ENCODE measurements around the gene OBSCN.

OBSCN gene

DNA sequence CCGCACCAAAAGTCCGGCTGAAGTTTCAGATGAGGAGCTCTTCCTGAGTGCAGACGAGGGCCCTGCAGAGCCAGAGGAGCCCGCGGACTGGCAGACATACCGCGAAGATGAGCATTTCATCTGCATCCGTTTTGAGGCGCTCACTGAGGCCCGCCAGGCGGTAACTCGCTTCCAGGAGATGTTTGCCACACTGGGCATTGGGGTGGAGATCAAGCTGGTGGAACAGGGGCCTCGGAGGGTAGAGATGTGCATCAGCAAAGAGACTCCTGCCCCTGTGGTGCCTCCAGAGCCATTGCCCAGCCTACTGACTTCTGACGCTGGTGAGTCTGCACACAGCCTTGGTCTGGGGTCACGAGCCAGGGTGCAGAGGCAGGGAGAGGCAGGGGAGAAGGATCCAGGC is 114.1 kb downstream of the OBSCN start:
- DNase-seq (ENCODE audit: low read depth), result no peak
- H3K4me3 ChIP-seq (ENCODE audit: low read depth, low read length), result no peak overlapping the region

DNA sequence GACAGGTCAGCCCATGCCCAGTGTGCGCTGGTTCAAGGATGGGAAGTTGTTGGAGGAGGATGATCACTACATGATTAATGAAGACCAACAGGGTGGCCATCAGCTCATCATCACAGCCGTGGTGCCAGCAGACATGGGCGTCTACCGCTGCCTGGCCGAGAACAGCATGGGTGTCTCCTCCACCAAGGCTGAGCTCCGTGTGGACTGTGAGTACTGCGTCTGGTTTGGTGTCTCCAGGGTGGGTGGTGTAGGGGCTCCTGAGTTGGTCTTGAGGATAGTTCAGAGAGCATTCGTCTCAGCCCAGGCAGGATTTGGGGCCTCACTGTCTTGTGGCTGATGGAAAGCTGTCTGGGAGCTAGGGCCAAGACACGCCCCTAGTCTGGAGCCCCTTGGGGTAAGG is 115.6 kb downstream of the OBSCN start:
- H3K4me3 ChIP-seq (ENCODE audit: low read depth, low read length), result no peak overlapping the region
- no peak for DNase-seq (ENCODE audit: low read depth)

DNA sequence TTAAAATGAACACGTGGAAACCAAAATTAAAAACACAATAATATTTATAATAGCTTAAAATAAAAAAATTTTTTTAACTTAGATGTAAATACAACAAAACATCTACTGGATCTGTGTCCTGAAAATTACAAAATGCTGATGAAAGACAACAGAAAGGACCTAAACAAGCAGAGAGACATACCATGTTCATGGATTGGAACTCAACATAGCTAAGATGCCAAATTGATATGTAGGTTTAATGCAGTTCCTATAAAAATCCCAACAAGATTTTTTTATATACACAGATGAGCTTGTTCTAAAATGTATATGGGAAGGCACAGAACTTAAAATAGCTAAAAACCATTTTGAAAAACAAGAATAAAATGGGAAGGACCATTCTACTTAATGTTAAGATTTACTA is 117.4 kb downstream of the OBSCN start:
- no peak overlapping the region for H3K4me3 ChIP-seq (ENCODE audit: low read depth, low read length)
- DNase-seq (ENCODE audit: low read depth), result no peak

DNA sequence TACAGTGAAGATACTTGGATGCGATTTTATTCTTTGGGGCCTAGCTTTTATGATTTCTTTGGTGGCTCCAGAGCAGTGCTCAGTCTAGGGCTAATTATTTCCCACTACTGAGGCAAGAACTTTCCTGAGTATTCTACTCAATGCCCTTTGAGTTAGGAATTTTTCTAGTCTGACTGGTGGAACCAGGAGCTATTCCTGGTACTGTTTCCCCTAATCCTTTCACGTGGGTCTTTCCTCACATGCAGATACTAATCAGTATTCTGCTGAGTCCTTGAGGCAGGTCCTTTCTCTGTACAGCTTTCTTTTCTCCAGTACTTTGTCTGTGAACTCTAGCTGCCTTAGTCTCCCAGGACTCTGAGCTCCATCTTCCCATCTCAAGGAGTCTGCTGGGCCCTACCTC is 122.0 kb downstream of the OBSCN start:
- no peak overlapping the region for H3K4me3 ChIP-seq (ENCODE audit: low read depth, low read length)
- DNase-seq (ENCODE audit: low read depth), result no peak

DNA sequence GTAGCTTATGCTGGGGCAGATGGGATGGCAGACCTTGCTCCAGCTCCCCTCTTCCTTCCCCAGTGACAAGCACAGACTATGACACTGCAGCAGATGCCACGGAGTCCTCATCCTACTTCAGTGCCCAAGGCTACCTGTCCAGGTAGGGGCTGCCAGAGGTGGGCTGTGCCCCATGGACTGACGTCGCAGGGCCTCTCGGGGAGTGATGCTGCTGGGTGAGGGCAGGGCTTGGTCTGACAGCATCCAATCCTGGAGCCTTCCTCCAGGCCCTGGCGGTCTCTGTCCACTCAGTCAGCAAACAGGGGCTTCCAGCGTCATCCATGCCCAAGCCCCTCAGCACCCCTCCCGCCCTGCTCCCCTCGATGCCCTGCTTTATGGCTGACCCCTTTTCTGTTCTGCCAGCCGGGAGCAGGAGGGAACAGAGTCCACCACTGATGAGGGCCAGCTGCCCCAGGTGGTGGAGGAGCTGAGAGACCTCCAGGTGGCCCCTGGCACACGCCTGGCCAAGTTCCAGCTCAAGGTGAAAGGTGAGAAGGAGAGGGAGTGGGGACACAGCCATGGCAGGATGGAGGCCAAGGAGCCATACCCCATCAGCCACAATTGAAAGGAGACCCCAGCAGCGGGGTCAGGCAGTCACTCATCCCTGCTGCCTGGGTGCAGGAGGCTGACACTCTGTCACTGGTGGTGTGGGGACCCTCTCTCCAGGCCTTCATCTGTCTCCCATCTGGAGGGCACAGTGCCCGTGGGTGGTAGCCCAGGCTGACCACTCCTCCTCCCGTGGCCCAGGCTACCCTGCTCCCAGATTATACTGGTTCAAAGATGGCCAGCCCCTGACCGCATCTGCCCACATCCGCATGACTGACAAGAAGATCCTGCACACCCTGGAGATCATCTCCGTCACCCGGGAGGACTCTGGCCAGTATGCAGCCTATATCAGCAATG is 125.2 kb downstream of the OBSCN start:
- H3K4me3 ChIP-seq (ENCODE audit: low read depth, low read length), result no peak overlapping the region
- DNase-seq (ENCODE audit: low read depth), result no peak

DNA sequence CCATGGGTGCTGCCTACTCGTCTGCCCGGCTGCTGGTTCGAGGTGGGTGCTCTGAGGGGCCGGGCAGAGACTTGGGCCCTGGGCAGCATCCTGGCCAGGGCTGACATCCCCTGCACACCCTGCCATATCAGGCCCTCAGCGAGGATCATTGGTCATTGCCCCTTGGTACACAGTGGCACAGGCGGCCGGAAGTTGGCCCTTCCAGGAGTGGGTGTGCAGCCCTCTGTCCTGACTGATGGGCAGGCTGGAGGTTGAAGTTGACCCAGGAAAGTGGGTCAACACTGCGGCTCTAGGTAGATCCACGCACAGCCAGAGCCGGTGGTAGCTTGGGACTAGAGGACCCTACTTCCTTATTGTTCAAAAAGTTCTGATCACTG is 125.9 kb downstream of the OBSCN start:
- no peak for DNase-seq (ENCODE audit: low read depth)
- H3K4me3 ChIP-seq (ENCODE audit: low read depth, low read length), result no peak overlapping the region

DNA sequence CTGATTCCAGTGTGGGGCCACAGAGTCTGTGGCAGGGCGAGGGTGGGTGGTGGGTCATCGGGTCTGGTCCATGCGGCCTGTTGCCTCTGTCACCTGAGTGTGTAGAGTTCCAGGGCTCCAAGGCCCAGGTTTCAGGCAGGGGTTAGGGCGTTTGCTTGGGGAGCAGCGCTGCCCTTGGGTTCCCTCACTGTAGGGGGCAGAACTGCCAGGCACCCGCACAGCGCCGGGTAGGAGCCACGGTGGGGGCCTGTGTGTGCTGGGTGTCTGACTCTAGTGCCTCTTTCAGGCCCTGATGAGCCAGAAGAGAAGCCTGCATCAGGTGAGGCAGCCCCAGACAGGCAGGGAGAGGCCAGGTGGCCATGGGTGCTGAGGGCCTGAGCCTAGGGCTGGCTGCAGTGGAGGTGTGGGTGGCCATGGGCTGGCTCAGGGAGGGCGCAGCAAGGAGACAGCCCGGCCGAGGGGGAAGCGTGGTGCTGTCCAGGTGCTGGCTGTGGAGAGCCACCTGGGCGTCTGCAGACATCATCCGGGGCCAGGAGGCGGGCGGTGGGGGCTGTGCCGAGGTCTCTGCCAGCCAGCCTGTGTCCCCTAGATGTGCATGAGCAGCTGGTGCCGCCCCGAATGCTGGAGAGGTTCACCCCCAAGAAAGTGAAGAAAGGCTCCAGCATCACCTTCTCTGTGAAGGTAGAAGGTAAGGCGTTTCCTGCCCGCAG is 126.5 kb downstream of the OBSCN start:
- no peak overlapping the region for H3K4me3 ChIP-seq (ENCODE audit: low read depth, low read length)
- no peak for DNase-seq (ENCODE audit: low read depth)

DNA sequence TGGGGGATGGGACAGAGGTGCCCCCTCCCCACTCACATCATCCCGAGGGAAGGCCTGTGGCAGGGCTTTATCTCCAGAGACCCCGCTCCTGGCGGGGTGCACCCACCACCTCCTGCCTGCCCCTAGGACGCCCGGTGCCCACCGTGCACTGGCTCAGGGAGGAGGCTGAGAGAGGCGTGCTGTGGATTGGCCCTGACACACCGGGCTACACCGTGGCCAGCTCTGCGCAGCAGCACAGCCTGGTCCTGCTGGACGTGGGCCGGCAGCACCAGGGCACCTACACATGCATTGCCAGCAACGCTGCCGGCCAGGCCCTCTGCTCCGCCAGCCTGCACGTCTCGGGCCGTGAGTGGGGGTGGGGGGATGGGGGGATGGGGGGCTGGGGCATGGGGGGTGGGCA is 127.1 kb downstream of the OBSCN start:
- H3K4me3 ChIP-seq (ENCODE audit: low read depth, low read length), result no peak overlapping the region
- DNase-seq (ENCODE audit: low read depth), result no peak

DNA sequence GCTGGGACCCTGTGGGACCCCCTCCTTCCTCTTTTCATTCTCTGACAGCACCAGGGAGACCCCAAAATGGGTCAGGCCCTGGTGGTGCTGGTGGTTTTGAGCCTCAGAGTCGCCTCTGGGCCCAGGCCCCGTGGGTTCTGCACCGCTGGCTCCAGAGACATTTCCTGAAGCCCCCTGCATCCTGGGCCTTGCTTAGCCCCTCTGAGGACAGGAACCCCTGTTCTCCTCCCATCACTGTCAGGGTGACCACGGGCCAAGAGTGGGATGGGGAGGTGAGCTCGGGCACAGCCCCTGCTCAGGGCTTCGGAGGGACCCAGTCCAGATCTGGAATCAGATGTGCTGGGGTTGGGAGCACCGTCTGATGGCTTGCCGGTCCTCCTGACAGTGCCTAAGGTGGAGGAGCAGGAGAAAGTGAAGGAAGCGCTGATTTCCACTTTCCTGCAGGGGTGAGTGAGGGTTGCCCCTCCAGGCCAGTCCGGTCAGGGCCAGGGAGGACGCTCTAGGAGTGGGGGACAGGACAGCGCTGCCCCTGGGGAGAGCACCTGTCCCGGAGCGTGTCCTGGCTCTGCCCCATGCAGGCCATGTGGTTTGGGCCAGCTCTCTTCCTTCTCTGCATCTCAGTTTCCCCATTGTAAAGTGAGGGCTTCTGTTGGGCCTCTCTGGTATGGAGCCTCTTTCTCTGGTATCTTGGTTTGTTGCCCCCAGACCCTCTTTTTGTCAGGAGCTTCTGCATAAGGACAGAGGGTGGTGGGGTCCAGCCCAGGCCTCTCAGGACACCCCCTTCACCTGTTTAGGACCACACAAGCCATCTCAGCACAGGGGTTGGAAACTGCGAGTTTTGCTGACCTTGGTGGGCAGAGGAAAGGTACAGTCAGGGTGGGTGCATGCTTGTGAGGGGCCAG is 127.8 kb downstream of the OBSCN start:
- H3K4me3 ChIP-seq (ENCODE audit: low read depth, low read length), result no peak overlapping the region
- no peak for DNase-seq (ENCODE audit: low read depth)

DNA sequence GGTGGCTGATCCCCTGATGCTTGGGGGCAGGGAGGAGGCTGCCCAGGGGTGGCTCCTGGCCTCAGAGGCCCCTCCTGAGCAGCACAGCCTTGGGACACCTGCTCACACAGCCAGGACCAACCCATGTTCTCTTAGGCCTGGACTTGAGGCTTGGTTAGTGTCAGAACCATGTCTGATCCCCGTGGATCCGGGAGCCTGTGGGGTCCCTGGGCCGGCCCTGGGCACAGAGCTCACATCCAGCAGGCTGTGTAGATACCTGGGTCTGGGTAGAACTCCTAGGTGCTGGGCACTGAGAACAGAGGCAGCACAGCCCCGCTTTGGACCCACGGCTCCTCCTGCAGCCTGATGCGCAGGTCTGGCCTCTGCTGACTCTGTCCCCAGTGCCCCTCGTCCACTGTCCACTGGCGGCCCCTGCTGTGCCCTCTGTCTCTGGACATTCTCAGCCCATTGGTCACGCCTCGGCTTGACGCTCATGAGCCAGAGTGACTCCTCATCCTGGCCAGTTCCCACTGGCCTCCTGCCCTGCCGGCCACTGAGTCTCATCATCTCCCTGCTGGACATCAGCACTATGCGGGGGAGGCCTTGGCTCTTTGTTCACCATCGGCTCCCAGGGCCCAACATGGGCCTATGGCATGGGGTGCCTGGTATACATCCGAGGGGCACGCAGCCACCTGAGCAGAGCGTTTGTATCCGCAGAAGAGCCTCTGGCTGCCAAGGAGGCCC is 128.6 kb downstream of the OBSCN start:
- no peak for DNase-seq (ENCODE audit: low read depth)
- H3K4me3 ChIP-seq (ENCODE audit: low read depth, low read length), result no peak overlapping the region

DNA sequence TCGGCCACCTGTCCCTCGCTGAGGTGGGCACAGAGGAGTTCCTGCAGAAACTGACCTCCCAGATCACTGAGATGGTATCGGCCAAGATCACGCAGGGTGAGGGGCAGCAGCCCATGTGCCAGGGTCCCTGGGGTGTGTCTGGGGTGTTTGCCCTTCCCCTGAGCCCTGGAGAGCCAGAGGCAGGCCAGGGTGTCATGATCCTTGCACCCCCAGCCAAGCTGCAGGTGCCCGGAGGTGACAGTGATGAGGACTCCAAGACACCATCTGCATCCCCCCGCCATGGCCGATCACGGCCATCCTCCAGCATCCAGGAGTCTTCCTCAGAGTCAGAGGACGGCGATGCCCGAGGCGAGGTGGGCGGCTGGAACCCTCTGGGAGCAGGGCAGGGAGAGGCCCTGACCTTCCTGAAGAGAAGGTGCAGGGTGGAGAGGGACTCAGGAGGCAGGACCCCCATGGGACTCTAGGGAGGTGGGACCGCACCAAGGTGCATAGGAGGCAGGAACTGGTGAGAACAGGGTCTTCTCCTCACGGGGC is 129.3 kb downstream of the OBSCN start:
- H3K4me3 ChIP-seq (ENCODE audit: low read depth, low read length), result no peak overlapping the region
- DNase-seq (ENCODE audit: low read depth), result no peak

DNA sequence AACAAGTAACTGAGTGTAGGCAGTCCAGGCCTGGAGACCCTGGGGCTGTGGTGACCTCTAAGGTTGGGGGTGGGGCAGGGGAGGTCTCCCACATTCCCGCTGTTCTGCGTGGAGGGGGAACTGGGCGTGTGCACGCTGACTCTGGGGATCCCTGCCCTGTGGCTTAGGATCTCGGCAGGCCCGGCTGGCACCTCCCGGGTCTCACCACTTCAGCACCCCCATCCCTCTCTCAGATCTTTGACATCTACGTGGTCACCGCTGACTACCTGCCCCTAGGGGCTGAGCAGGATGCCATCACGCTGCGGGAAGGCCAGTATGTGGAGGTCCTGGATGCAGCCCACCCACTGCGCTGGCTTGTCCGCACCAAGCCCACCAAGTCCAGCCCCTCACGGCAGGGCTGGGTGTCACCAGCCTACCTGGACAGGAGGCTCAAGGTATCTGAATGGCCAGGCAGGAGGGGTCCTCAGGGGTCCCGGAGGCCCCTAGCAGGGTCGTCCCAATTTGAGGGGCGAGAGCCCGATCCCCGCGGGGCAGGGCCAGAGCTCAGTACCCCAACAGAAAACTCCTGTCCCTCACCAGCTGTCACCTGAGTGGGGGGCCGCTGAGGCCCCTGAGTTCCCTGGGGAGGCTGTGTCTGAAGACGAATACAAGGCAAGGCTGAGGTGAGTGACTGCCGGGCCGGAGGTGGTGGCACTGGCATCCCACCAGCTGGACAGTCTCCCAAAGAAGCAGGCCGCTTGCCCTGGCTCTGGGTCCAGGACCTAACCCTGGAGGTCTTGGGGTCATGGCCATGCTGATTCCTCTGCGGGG is 130.1 kb downstream of the OBSCN start:
- no peak for DNase-seq (ENCODE audit: low read depth)
- no peak overlapping the region for H3K4me3 ChIP-seq (ENCODE audit: low read depth, low read length)

DNA sequence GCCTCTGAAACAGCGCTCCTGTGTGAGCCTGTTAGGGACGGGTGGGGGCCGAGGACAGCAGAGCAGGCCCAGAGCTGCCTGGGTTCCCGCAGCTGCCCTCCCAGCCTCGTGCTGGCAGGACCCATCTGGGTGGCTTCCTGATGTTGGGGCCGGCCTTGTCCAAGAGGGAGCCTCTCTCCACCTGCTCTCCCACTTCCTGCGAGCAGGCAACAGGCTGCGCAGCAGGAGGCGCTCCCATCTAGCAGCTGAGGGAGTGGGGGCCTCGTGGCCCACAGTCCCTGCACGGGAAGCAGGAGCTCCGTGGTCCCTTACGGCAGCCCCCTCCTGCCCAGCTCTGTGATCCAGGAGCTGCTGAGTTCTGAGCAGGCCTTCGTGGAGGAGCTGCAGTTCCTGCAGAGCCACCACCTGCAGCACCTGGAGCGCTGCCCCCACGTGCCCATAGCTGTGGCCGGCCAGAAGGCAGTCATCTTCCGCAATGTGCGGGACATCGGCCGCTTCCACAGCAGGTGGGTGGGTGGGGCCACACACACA is 130.7 kb downstream of the OBSCN start:
- no peak for DNase-seq (ENCODE audit: low read depth)
- no peak overlapping the region for H3K4me3 ChIP-seq (ENCODE audit: low read depth, low read length)

DNA sequence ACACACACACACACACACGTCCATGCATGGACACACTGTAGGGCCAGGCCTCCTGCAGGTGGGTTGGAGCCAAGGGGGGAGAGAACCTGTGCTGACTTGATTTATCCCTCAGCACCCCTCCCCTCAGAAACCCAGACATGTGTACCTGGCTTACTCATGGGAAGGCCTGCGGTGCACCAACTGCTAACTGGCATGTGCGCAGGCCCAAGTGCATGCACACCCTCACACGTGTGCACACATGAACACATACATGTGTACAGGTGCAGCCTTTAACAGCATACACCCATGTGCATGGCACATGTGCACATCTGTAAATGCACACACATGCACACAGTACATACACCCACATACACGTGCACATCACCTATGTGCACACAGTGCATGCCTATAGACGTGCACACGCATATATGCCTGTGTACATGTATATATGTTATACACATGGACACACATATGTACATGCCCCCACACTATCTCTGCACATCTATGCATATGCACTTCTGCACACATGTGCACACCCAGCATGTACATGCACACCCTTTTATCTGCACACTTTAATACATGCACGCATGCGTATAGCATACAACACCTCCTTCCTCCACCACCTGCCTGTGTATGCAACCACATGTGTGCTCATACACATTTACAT is 131.3 kb downstream of the OBSCN start:
- DNase-seq (ENCODE audit: low read depth), result no peak

DNA sequence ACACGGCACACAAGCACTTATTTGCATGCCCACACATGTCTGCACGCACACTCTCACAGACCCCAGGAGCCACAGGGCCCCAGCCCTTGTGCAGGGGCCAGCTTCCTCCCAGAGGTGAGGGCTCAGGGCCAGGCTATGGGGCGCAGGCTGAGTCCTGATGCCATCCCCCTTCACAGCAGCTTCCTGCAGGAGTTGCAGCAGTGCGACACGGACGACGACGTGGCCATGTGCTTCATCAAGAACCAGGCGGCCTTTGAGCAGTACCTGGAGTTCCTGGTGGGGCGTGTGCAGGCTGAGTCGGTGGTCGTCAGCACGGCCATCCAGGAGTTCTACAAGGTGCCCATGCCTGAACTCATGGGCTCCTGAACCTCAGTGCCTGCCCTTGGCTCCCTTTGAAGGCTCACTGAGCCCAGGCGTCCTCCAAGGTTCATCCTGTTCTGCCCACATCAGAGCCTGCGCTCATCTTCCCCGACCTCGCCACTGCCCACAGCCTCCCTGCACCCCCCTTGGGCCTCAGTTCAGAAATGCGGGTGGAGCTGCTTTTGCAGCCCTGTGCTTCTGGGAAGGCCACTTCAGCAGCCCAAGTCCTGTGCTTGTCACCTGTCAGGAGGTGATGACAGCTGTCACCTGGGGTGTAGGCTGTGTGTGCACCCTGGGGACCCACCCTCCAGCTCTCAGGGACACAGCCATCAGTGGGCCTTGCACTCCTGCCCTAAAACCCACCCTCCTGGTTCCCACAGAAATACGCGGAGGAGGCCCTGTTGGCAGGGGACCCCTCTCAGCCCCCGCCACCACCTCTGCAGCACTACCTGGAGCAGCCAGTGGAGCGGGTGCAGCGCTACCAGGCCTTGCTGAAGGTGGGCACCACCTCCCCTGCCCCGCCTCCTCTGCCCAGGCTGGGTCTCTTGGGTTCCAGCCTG is 132.2 kb downstream of the OBSCN start:
- DNase-seq (ENCODE audit: low read depth), result no peak
- H3K4me3 ChIP-seq (ENCODE audit: low read depth, low read length), result no peak overlapping the region

More for the DNA sequence above, 131.3 kb downstream of the OBSCN start:
- no peak overlapping the region for H3K4me3 ChIP-seq (ENCODE audit: low read depth, low read length)

DNA sequence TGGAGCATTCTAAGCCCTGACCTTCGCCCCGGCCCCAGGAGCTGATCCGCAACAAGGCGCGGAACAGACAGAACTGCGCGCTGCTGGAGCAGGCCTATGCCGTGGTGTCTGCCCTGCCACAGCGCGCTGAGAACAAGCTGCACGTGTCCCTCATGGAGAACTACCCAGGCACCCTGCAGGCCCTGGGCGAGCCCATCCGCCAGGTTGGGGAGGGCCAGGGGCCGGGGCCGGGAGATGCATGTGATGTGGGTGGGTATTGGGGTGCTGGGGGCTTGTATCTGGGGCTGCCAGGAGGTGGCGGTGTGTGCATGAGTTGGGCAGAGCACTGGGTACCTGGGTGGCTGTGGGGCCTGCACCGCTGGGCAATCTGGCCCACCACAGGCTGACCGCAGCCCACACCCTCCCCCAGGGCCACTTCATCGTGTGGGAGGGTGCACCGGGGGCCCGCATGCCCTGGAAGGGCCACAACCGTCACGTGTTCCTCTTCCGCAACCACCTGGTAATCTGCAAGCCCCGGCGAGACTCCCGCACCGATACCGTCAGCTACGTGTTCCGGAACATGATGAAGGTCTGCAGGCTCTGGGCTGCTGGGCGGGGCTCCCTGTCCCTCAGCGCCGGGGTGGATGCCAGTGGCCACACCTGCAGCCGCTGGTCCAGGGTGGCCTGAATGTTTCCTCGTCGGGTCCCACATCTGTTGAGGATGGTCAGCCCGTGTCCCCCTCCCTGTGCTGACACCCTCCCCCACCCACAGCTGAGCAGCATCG is 133.0 kb downstream of the OBSCN start:
- DNase-seq (ENCODE audit: low read depth), result no peak
- no peak overlapping the region for H3K4me3 ChIP-seq (ENCODE audit: low read depth, low read length)

All from skeletal muscle cell (primary cell).